GM19468 (cell line): Measurements from ENCODE around the gene C5.

Experiments used
- ATAC-seq: cut with Tn5 transposase; IDR thresholded peaks from one replicate; pipeline ENCODE4 v1.9.1; 2021; ENCODE audit warnings: mild to moderate bottlenecking, moderate library complexity, moderate number of reproducible peaks; ENCODE audit not compliant: unreplicated experiment; ENCODE audit errors: extremely low read depth

C5 gene

GRCh38 chr9:120915854-120916470, 134.1 kb downstream of the C5 start:
- ATAC-seq, result no peak

GRCh38 chr9:120914953-120915352, 135.1 kb downstream of the C5 start:
- ATAC-seq, result no peak

- no peak for ATAC-seq
Measured at GRCh38 chr9:120914396-120914795, 135.7 kb downstream of the C5 start.

- ATAC-seq, result no peak
Measured at GRCh38 chr9:120913647-120914264, 136.3 kb downstream of the C5 start.

- no peak for ATAC-seq
Measured at GRCh38 chr9:120912958-120913646, 137.0 kb downstream of the C5 start.

GRCh38 chr9:120911295-120911837, 138.7 kb downstream of the C5 start:
- no peak for ATAC-seq

GRCh38 chr9:120910643-120911042, 139.4 kb downstream of the C5 start:
- ATAC-seq, result no peak

- ATAC-seq, result no peak
Measured at GRCh38 chr9:120909904-120910303, 140.2 kb downstream of the C5 start.

GRCh38 chr9:120905315-120906164, 144.5 kb downstream of the C5 start:
- no peak for ATAC-seq

GRCh38 chr9:120904978-120905301, 145.1 kb downstream of the C5 start:
- ATAC-seq, result no peak

GRCh38 chr9:120904061-120904977, 145.8 kb downstream of the C5 start:
- ATAC-seq, result no peak

GRCh38 chr9:120902569-120903535, 147.2 kb downstream of the C5 start:
- ATAC-seq, result no peak
